Subcutaneous adipose tissue (tissue), 4 donors: ENCODE results near the gene NPY4R2. TPM values are rescaled to one million over a fixed set of nuclear protein-coding genes. Genes with fewer than 3 reads are reported as not detected.
"Not testable (repeated sequence)": the region's sequence is repeated elsewhere in the genome, so short reads cannot be mapped to it uniquely, and the experiment has no call there.

Source experiments
- total RNA-seq, 4 donors: library from RNA; depleted of rRNA; stranded (reverse); fragments of >200 nt; gene quantifications; one replicate each; pipeline ENCODE4 v1.1.0, GENCODE V29; 2016
- TF ChIP-seq, protein P1 (sequence below): fragments of 450-650 bp; IDR thresholded peaks from one replicate; pipeline ENCODE4 v1.5.1; 2016; ENCODE audit warnings: low read depth, mild to moderate bottlenecking, control low read depth, antibody characterized with exemption, moderate library complexity

NPY4R2 gene, protein sequence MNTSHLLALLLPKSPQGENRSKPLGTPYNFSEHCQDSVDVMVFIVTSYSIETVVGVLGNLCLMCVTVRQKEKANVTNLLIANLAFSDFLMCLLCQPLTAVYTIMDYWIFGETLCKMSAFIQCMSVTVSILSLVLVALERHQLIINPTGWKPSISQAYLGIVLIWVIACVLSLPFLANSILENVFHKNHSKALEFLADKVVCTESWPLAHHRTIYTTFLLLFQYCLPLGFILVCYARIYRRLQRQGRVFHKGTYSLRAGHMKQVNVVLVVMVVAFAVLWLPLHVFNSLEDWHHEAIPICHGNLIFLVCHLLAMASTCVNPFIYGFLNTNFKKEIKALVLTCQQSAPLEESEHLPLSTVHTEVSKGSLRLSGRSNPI
- under 1 TPM in 1 of 4 donors, not detected in 3; 0.38 TPM for total RNA-seq

DNA sequence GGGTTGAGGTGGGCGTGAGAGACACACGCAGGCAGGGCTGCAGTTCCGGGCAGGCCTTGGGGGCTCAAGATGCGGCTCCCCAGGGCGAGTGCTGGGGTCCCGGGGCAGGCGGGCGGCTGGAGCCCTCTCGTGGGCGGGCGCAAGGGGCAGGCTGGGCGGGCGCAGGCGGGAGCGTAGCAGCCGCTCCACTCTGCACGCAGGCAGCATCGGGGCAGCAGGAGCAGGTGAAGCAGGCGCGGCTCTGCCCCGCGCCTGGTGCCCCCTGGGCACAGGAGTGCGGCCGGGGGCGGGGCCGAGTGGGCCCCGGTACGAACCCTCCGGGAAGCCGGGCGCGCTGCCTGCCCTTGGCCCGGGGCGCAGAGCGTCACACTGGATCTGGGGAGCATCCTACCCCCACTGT, at the start of gene NPY4R2:
TSS of gene NPY4R2 (plus strand) at position 188 of the 400 bp plus-strand sequence. CDS start 3,326 bp downstream, outside the sequence.
- TF ChIP-seq, protein P1, sequence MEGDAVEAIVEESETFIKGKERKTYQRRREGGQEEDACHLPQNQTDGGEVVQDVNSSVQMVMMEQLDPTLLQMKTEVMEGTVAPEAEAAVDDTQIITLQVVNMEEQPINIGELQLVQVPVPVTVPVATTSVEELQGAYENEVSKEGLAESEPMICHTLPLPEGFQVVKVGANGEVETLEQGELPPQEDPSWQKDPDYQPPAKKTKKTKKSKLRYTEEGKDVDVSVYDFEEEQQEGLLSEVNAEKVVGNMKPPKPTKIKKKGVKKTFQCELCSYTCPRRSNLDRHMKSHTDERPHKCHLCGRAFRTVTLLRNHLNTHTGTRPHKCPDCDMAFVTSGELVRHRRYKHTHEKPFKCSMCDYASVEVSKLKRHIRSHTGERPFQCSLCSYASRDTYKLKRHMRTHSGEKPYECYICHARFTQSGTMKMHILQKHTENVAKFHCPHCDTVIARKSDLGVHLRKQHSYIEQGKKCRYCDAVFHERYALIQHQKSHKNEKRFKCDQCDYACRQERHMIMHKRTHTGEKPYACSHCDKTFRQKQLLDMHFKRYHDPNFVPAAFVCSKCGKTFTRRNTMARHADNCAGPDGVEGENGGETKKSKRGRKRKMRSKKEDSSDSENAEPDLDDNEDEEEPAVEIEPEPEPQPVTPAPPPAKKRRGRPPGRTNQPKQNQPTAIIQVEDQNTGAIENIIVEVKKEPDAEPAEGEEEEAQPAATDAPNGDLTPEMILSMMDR = not testable (repeated sequence)

Other genes with a start within 250 kb of the NPY4R2 start
- 1 to 10 TPM; 1.3 to 7.9 (median 2.0) TPM for gene SYT15B, start 155.1 kb upstream of the NPY4R2 start, total RNA-seq
- gene FAM25C, start 81.1 kb downstream of the NPY4R2 start, total RNA-seq = not detected